H1 (cell line): ENCODE results near the gene DZIP1L. TPM values are rescaled to one million over a fixed set of nuclear protein-coding genes. Genes with fewer than 3 reads are reported as not detected.

Source experiments
- CTCF ChIA-PET: fragments of 300-600 bp; sonication (Branson Sonifier 250); formaldehyde crosslinking; loops from one replicate; lab custom pipeline; 2021; ENCODE audit not compliant: partially characterized antibody; lab: Charles Lee
- POLR2A ChIA-PET: fragments of 300-600 bp; sonication (Branson Sonifier 250); formaldehyde crosslinking; loops from one replicate; lab custom pipeline; 2021; ENCODE audit warnings: inconsistent platforms; ENCODE audit not compliant: partially characterized antibody; lab: Charles Lee
- DNase-seq, 2 experiments: peaks; one replicate each; pipeline versions ENCODE4 v3.0.0 to v3.0.0-alpha.2; 2010 to 2022; ENCODE audit warnings: low spot score in 2 of 2, low read depth in 1 of 2, mixed read lengths in 1 of 2
- FAIRE-seq: peaks from 2 replicates; lab custom pipeline; 2011; peaks lifted over from hg19 to GRCh38; lab: Jason Lieb, UNC
- H2AFZ ChIP-seq: 2 replicates; pipeline ENCODE4 v1.8.1; 2012; ENCODE audit warnings: low read length, inconsistent platforms
- H2AK5ac ChIP-seq: 2 replicates; pipeline ENCODE4 v1.6.1; 2013; ENCODE audit warnings: low read depth, low read length
- H2BK120ac ChIP-seq: replicated peaks from 2 replicates; pipeline ENCODE3; 2013; ENCODE audit warnings: low read depth, low read length, inconsistent platforms
- H2BK12ac ChIP-seq: 2 replicates; pipeline ENCODE4 v1.6.1; 2013; ENCODE audit warnings: low read depth, low read length
- H2BK15ac ChIP-seq: 2 replicates; pipeline ENCODE4 v1.6.1; 2013; ENCODE audit warnings: low read length
- H2BK20ac ChIP-seq: 2 replicates; pipeline ENCODE4 v1.6.1; 2013; ENCODE audit warnings: low read length
- H2BK5ac ChIP-seq: 2 replicates; pipeline ENCODE4 v1.6.1; 2013; ENCODE audit warnings: low read depth, low read length
- H3K14ac ChIP-seq: 2 replicates; pipeline ENCODE4 v1.6.1; 2013; ENCODE audit warnings: inconsistent platforms; ENCODE audit not compliant: insufficient read length
- H3K18ac ChIP-seq: 2 replicates; pipeline ENCODE4 v1.6.1; 2013; ENCODE audit warnings: low read length; ENCODE audit errors: extremely low read depth
- H3K23ac ChIP-seq: 2 replicates; pipeline ENCODE4 v1.6.1; 2013; ENCODE audit warnings: inconsistent platforms; ENCODE audit not compliant: insufficient read length
- H3K23me2 ChIP-seq: 2 replicates; pipeline ENCODE4 v1.6.1; 2013; ENCODE audit warnings: low read depth, low read length
- H3K27ac ChIP-seq: 2 replicates; pipeline ENCODE4 v1.6.1; 2011; ENCODE audit warnings: low read depth, low read length, inconsistent platforms
- H3K27me3 ChIP-seq, 4 experiments: replicated peaks in 1 of 4; 1 replicate in 1 of 4; 2 replicates in 3 of 4; pipeline versions ENCODE4 v1.6.1 to v1.8.1; 2011 to 2013; ENCODE audit warnings: low read length in 3 of 4, mild to moderate bottlenecking in 3 of 4, inconsistent platforms in 2 of 4, mixed read lengths in 2 of 4, moderate library complexity in 1 of 4; ENCODE audit not compliant: control insufficient read depth in 3 of 4, insufficient read depth in 3 of 4; ENCODE audit errors: extremely low read depth in 1 of 4
- H3K36me3 ChIP-seq, 4 experiments: 2 replicates each; pipeline versions ENCODE4 v1.6.1 to v1.8.1; 2011 to 2013; ENCODE audit warnings: mild to moderate bottlenecking in 4 of 4, low read length in 3 of 4, moderate library complexity in 2 of 4, control low read depth in 1 of 4, inconsistent platforms in 1 of 4; ENCODE audit not compliant: insufficient read depth in 4 of 4, control insufficient read depth in 2 of 4
- H3K4ac ChIP-seq: replicated peaks from 2 replicates; pipeline ENCODE3; 2013; ENCODE audit warnings: low read length, low read depth, mixed read lengths, inconsistent platforms; ENCODE audit not compliant: insufficient read length
- H3K4me1 ChIP-seq, 4 experiments: replicated peaks in 1 of 4; 1 replicate in 1 of 4; 2 replicates in 3 of 4; pipeline versions ENCODE4 v1.6.1 to v1.8.1; 2011 to 2013; ENCODE audit warnings: low read length in 3 of 4, inconsistent platforms in 2 of 4, mixed read lengths in 1 of 4; ENCODE audit not compliant: insufficient read depth in 4 of 4, control insufficient read depth in 3 of 4
- H3K4me2 ChIP-seq, 2 experiments: 2 replicates each; pipeline versions ENCODE4 v1.6.1 to v1.8.1; 2011 to 2013; ENCODE audit warnings: low read depth in 2 of 2, low read length in 2 of 2, control low read depth in 1 of 2, inconsistent platforms in 1 of 2, mild to moderate bottlenecking in 1 of 2; ENCODE audit not compliant: insufficient read depth in 1 of 2
- H3K4me3 ChIP-seq, 4 experiments: fragments of 200-600, 300-600 bp in 1 of 4; sonication (generic), shearing (Covaris generic), sonication (Bioruptor Twin) in 1 of 4; 2 replicates each; pipeline versions ENCODE4 v1.5.1 to v1.8.1; 2011 to 2016; ENCODE audit warnings: low read length in 4 of 4, low read depth in 3 of 4, control low read depth in 2 of 4, inconsistent platforms in 2 of 4, mild to moderate bottlenecking in 2 of 4, mixed read lengths in 1 of 4, moderate library complexity in 1 of 4; ENCODE audit not compliant: insufficient read depth in 2 of 4; ENCODE audit errors: extremely low read depth in 1 of 4
- H3K56ac ChIP-seq: replicated peaks from 2 replicates; pipeline ENCODE3; 2013; ENCODE audit warnings: low read depth, mild to moderate bottlenecking, mixed read lengths, low read length, inconsistent platforms; ENCODE audit not compliant: insufficient read length
- H3K79me1 ChIP-seq: 2 replicates; pipeline ENCODE4 v1.6.1; 2013; ENCODE audit warnings: low read depth, low read length, control low read depth
- H3K79me2 ChIP-seq, 2 experiments: 2 replicates each; pipeline versions ENCODE4 v1.6.1 to v1.8.1; 2012 to 2013; ENCODE audit warnings: low read length in 2 of 2, mild to moderate bottlenecking in 2 of 2, inconsistent platforms in 1 of 2; ENCODE audit not compliant: insufficient read depth in 2 of 2, control insufficient read depth in 1 of 2
- H3K9ac ChIP-seq, 4 experiments: replicated peaks in 1 of 4; 1 replicate in 1 of 4; 2 replicates in 3 of 4; pipeline versions ENCODE4 v1.6.1 to v1.8.1; 2011 to 2013; ENCODE audit warnings: low read depth in 3 of 4, low read length in 3 of 4, control low read depth in 2 of 4, mild to moderate bottlenecking in 2 of 4, moderate library complexity in 2 of 4, inconsistent platforms in 1 of 4; ENCODE audit errors: extremely low read depth in 1 of 4
- H3K9me3 ChIP-seq, 2 experiments: 2 replicates each; pipeline versions ENCODE4 v1.6.1 to v1.8.1; 2012 to 2013; ENCODE audit warnings: mild to moderate bottlenecking in 2 of 2, moderate library complexity in 2 of 2, control low read depth in 1 of 2, inconsistent platforms in 1 of 2, low read depth in 1 of 2, low read length in 1 of 2, mixed read lengths in 1 of 2; ENCODE audit not compliant: insufficient read depth in 2 of 2
- H4K20me1 ChIP-seq, 2 experiments: replicated peaks in 1 of 2; 2 replicates each; pipeline versions ENCODE3 to v1.8.1; 2011 to 2013; ENCODE audit warnings: inconsistent platforms in 2 of 2, low read length in 2 of 2, mild to moderate bottlenecking in 1 of 2; ENCODE audit not compliant: insufficient read depth in 2 of 2, control insufficient read depth in 1 of 2
- H4K5ac ChIP-seq: 2 replicates; pipeline ENCODE4 v1.6.1; 2013; ENCODE audit warnings: low read length, low read depth, mixed read lengths, inconsistent platforms; ENCODE audit not compliant: insufficient read length
- H4K8ac ChIP-seq: 2 replicates; pipeline ENCODE4 v1.8.0; 2013; ENCODE audit warnings: mild to moderate bottlenecking, moderate library complexity, low read length, inconsistent platforms; ENCODE audit not compliant: insufficient read depth; ENCODE audit errors: extremely low read depth
- H4K91ac ChIP-seq: replicated peaks from 2 replicates; pipeline ENCODE3; 2013; ENCODE audit warnings: low read length, mixed read lengths, inconsistent platforms; ENCODE audit not compliant: insufficient read length
- BACH1 ChIP-seq: IDR thresholded peaks from 2 replicates; pipeline ENCODE4 v1.6.1; 2012; ENCODE audit warnings: low read length, improper control_type of control experiment
- JUND ChIP-seq: IDR thresholded peaks from 2 replicates; pipeline ENCODE4 v1.6.1; 2011; ENCODE audit warnings: mild to moderate bottlenecking, improper control_type of control experiment, low read length
- POLR2A ChIP-seq, 2 experiments: IDR thresholded peaks; 1 replicate in 1 of 2; 2 replicates in 1 of 2; pipeline ENCODE4 v1.6.1; 2011; ENCODE audit warnings: low read depth in 2 of 2, low read length in 2 of 2, mild to moderate bottlenecking in 2 of 2; ENCODE audit errors: control extremely low read depth in 1 of 2
- WGBS, 2 experiments: shearing (Covaris generic) in 1 of 2; methylation state at CpG; one replicate each; pipeline versions ENCODE4 v1.1.6 to v1.1.7; 2013 to 2015; ENCODE audit warnings: low lambda C conversion rate in 2 of 2, mixed read lengths in 2 of 2, inconsistent platforms in 1 of 2, low coverage in 1 of 2, missing lambda C conversion rate in 1 of 2; ENCODE audit not compliant: insufficient replicate concordance in 2 of 2, insufficient coverage in 1 of 2, insufficient read length in 1 of 2; ENCODE audit errors: extremely low coverage in 1 of 2, missing lambda C conversion rate in 1 of 2; 5-methylcytosine and 5-hydroxymethylcytosine counted together
- polyA plus RNA-seq, 7 experiments: library from polyadenylated mRNA; depleted of rRNA in 3 of 7; stranded (reverse) in 5 of 7; unstranded in 2 of 7; fragments of >200 nt in 5 of 7; fragments of 200-250 nt in 2 of 7; gene quantifications; 1 replicate in 5 of 7; 2 replicates in 1 of 7; 4 replicates in 1 of 7; pipeline versions ENCODE4 v1.2.1 to v1.2.3, GENCODE V29; 2011 to 2013; ENCODE audit warnings: missing spikeins in 2 of 7, mixed read lengths in 2 of 7
- total RNA-seq: library from RNA; stranded (reverse); fragmentation: NEBNext Ultra II Directional; extraction: Animal tissue kit (Norgen Biotek cat#: 25700); gene quantifications from 2 replicates; pipeline ENCODE4 v1.2.1, GENCODE V29; 2021

DZIP1L gene
- total and polyA plus RNA-seq, 2 of the 8 experiments (the other 6 are each of a cell fraction or from before 2014, with no cell fraction given) = 6.5 to 8.3 TPM

DNA sequence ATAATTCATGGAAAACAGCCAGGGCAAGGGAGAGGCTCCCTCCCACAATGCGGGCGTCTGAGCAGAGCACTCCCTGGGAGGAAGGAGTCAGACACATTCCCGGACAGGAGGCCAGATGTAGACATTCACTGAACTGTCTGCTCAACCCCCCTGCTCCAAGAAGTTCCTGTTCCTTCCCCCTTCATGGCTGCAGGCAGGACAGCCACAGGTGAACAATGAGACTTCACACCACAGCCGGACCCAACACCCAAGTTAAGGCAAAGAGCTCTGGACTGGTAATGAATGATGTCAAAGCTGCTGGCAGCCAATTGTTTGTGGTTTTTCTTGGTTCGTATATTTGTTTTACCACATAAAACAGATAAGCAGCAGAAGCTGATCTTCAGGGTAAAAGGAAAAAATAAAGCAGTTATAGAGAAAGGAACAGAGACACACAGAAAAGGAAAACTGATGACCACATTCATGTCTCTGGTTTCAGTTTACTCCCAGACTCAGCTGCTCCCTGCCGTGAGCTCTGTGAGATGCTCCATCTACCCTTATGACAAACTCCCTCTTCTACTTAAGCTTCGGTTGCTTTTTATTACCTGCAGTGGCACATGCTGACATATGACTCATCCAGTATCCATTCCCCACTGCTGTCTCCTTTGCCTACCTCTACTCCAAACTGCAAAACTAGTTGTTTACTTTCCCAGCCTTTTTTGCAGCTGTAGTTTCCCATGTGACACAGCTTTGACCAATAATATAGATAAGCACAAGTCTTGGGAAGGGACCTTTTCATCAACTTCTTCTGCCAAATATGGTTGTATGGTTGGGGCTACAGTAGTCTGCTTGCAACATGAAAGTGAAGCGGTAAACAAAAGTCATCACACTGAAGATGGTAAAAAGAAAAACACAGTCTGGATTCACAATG is 33.1 kb downstream of the DZIP1L start:
- Histone ChIP-seq H3K18ac (no peak overlapping the region), H4K8ac (no peak overlapping the region), H3K4me3 (no peak overlapping the region), H2BK15ac (no peak overlapping the region), H3K79me2 (no peaks in the 10 kb centered on the region), H3K27ac (no peak overlapping the region), H3K56ac (no peak overlapping the region), H2AK5ac (no peak overlapping the region), H3K4me1 (no peaks in the 10 kb centered on the region), H2BK5ac (no peak overlapping the region), H4K20me1 (no peaks in the 10 kb centered on the region), H3K27me3 (no peaks in the 10 kb centered on the region), H3K23ac (no peak overlapping the region), H3K36me3 (peaks cover 5 to 23% (median 10%) of the 10 kb centered on the region in 4 experiments; a peak in 6 of 8 replicates), H2BK20ac (no peak overlapping the region), H3K9me3 (no peaks in the 10 kb centered on the region), H2AFZ (no peak overlapping the region), H3K4me2 (no peak overlapping the region), H3K23me2 (no peaks in the 10 kb centered on the region), H2BK12ac (no peak overlapping the region), H4K5ac (no peak overlapping the region), H4K91ac (no peak overlapping the region), H3K14ac (no peak overlapping the region), H3K79me1 (no peaks in the 10 kb centered on the region), H2BK120ac (no peak overlapping the region), H3K9ac (no peak overlapping the region), H3K4ac (no peak overlapping the region)
- TF ChIP-seq JUND (0 out of 2 replicates have a peak, but pooled peaks have one; percentile 14), BACH1 (no peak), POLR2A (IDR thresholded peaks at IDR 0.05; ENCODE audit: control extremely low read depth in 1 of 2, low read depth in 2 of 2, low read length in 2 of 2) (no peak)
- FAIRE-seq (no peak), DNase-seq (no peak)
- ChIA-PET CTCF (interaction anchor here (0.6 to 4.6 kb wide), 11 partner anchors 8 to 669 kb away, joined by 3 to 27 read pairs (median 5); no protein-coding TSS in a partner anchor), POLR2A (no interaction called here)
- 90% methylated on average over 8 of the region's 8 CpGs; no CpG with 5 or more reads in 1 of the 2 experiments for WGBS, 2 experiments
